CD1c-positive myeloid dendritic cell (primary cell): Measurements from ENCODE around the gene MMP24OS.
A peak's percentile ranks its signal among the peaks of the same experiment; 100 is the strongest.

Source experiments
- DNase-seq: peaks from one replicate; pipeline ENCODE4 v3.0.0-alpha.2; 2016; ENCODE audit errors: extremely low spot score

Gene MMP24OS

GRCh38 chr20:35252037-35252461 is 25.9 kb downstream of the MMP24OS start:
- peak; percentile 3 for DNase-seq

GRCh38 chr20:35251613-35251940 is 26.3 kb downstream of the MMP24OS start:
- no peak for DNase-seq

- DNase-seq, result no peak
These were observed 29.1 kb downstream of the MMP24OS start for GRCh38 chr20:35248641-35249475.

GRCh38 chr20:35246723-35247122 is 31.2 kb downstream of the MMP24OS start:
- DNase-seq, result no peak

- DNase-seq, result no peak
These were observed 33.9 kb downstream of the MMP24OS start for GRCh38 chr20:35243986-35244385.

GRCh38 chr20:35243317-35243716 is 34.6 kb downstream of the MMP24OS start:
- no peak for DNase-seq

GRCh38 chr20:35240811-35241293 is 37.1 kb downstream of the MMP24OS start:
- no peak for DNase-seq

GRCh38 chr20:35240083-35240810 is 37.7 kb downstream of the MMP24OS start:
- no peak for DNase-seq

GRCh38 chr20:35238735-35239134 is 39.2 kb downstream of the MMP24OS start:
- DNase-seq, result no peak

- no peak for DNase-seq
These were observed 39.8 kb downstream of the MMP24OS start for GRCh38 chr20:35238170-35238569.

- no peak for DNase-seq
These were observed 40.4 kb downstream of the MMP24OS start for GRCh38 chr20:35237486-35237885.

- no peak for DNase-seq
These were observed 42.0 kb downstream of the MMP24OS start for GRCh38 chr20:35235881-35236280.

- DNase-seq, result no peak
These were observed 45.3 kb downstream of the MMP24OS start for GRCh38 chr20:35232575-35232974.

- DNase-seq, result peak; percentile 12
These were observed 50.8 kb downstream of the MMP24OS start for GRCh38 chr20:35226884-35227681.
